GM12878 (cell line): ENCODE data around the gene NUDCD3. TPM values are rescaled to one million over a fixed set of nuclear protein-coding genes. Genes with fewer than 3 reads are reported as not detected.

Source experiments
- ATAC-seq: fragments of 200-7000 bp; cut with Tn5 transposase; 3 replicates; pipeline ENCODE4 v1.9.1; 2020; ENCODE audit warnings: mild to moderate bottlenecking, moderate library complexity
- BruUV-seq: library from RNA; stranded (reverse); fragments of 400-500 nt; replicated peaks from 2 replicates; lab custom pipeline; 2021; lab: Mats Ljungman, UMichigan
- CTCF ChIA-PET: fragments of 300-600 bp; sonication (Branson Sonifier 250); formaldehyde crosslinking; extraction: SDS; loops from one replicate; lab custom pipeline; 2021; ENCODE audit warnings: inconsistent platforms; lab: Yijun Ruan, JAX
- POLR2A ChIA-PET: fragments of 350-600 bp; formaldehyde crosslinking; extraction: SDS; loops from one replicate; lab custom pipeline; 2021; ENCODE audit warnings: inconsistent platforms; lab: Charles Lee
- RAD21 ChIA-PET: fragments of 300-600 bp; sonication (Branson Sonifier 250); formaldehyde crosslinking; loops from one replicate; lab custom pipeline; 2023; ENCODE audit warnings: antibody characterized with exemption; ENCODE audit not compliant: unreplicated experiment; lab: Charles Lee
- SMC1A ChIA-PET: fragments of 300-600 bp; sonication (Branson Sonifier 250); formaldehyde crosslinking; loops from one replicate; lab custom pipeline; 2023; ENCODE audit not compliant: unreplicated experiment, uncharacterized antibody; lab: Charles Lee
- DNase-seq: peaks from one replicate; pipeline ENCODE4 v3.0.0-alpha.2; 2011; ENCODE audit warnings: low read depth, low spot score
- FAIRE-seq: peaks from 3 replicates; lab custom pipeline; 2011; peaks lifted over from hg19 to GRCh38; lab: Jason Lieb, UNC
- H2AFZ ChIP-seq: 2 replicates; pipeline ENCODE4 v1.6.0; 2011; ENCODE audit warnings: low read depth, low read length, control low read depth; ENCODE audit not compliant: control insufficient read depth
- H3K27ac ChIP-seq: 2 replicates; pipeline ENCODE4 v1.5.1; 2011; ENCODE audit warnings: control low read depth; ENCODE audit not compliant: control insufficient read depth, insufficient read depth
- H3K27me3 ChIP-seq, 2 experiments: replicated peaks in 1 of 2; 2 replicates each; pipeline versions ENCODE4 v1.6.0 to v1.6.1; 2011; ENCODE audit warnings: low read length in 1 of 2; ENCODE audit not compliant: control insufficient read depth in 2 of 2, insufficient read depth in 2 of 2
- H3K36me3 ChIP-seq, 2 experiments: 2 replicates each; pipeline ENCODE4 v1.5.1; 2011; ENCODE audit warnings: low read length in 1 of 2; ENCODE audit not compliant: control insufficient read depth in 2 of 2, insufficient read depth in 2 of 2
- H3K4me1 ChIP-seq: 2 replicates; pipeline ENCODE4 v1.6.1; 2011; ENCODE audit warnings: mild to moderate bottlenecking, low read length, moderate library complexity, mixed read lengths; ENCODE audit not compliant: control insufficient read depth, insufficient read depth
- H3K4me2 ChIP-seq: 2 replicates; pipeline ENCODE4 v1.6.0; 2011; ENCODE audit warnings: control low read depth; ENCODE audit not compliant: control insufficient read depth, insufficient read depth
- H3K4me3 ChIP-seq: fragments of 200-600 bp; sonication (generic); 2 replicates; pipeline ENCODE4 v1.5.1; 2016
- H3K79me2 ChIP-seq: 2 replicates; pipeline ENCODE4 v1.6.0; 2011; ENCODE audit warnings: low read length; ENCODE audit not compliant: control insufficient read depth, insufficient read depth
- H3K9ac ChIP-seq: 2 replicates; pipeline ENCODE4 v1.8.0; 2011; ENCODE audit warnings: low read length, control low read depth, mixed read lengths; ENCODE audit not compliant: control insufficient read depth, insufficient read depth
- H3K9me3 ChIP-seq: replicated peaks from 3 replicates; pipeline ENCODE4 v1.5.1; 2011; ENCODE audit warnings: mild to moderate bottlenecking, low read length; ENCODE audit not compliant: control insufficient read depth, insufficient read depth
- H4K20me1 ChIP-seq: 2 replicates; pipeline ENCODE4 v1.6.0; 2011; ENCODE audit not compliant: control insufficient read depth, insufficient read depth
- CHD2 ChIP-seq: IDR thresholded peaks from 2 replicates; pipeline ENCODE4 v1.6.1; 2011; ENCODE audit warnings: low read depth, low read length, improper control_type of control experiment, borderline replicate concordance
- FOS ChIP-seq: IDR thresholded peaks from 3 replicates; pipeline ENCODE4 v1.6.1; 2011; ENCODE audit warnings: borderline replicate concordance; ENCODE audit not compliant: insufficient read length; ENCODE audit errors: extremely low read depth
- IKZF1 ChIP-seq: fragments of 450-650 bp; conservative IDR thresholded peaks from 2 replicates; pipeline ENCODE4 v1.6.1; 2017; ENCODE audit warnings: antibody characterized with exemption, mild to moderate bottlenecking
- NFYA ChIP-seq: IDR thresholded peaks from 2 replicates; pipeline ENCODE4 v1.6.1; 2011; ENCODE audit warnings: low read depth, mild to moderate bottlenecking, low read length, improper control_type of control experiment, borderline replicate concordance
- SIX5 ChIP-seq: IDR thresholded peaks from 2 replicates; pipeline ENCODE4 v1.6.1; 2011; ENCODE audit warnings: mild to moderate bottlenecking, low read depth, low read length, moderate library complexity; ENCODE audit not compliant: severe bottlenecking
- YY1 ChIP-seq: IDR thresholded peaks from 2 replicates; pipeline ENCODE4 v1.6.1; 2011; ENCODE audit warnings: low read depth, mild to moderate bottlenecking, low read length
- ZNF24 ChIP-seq: fragments of 450-650 bp; IDR thresholded peaks from 2 replicates; pipeline ENCODE4 v1.6.1; 2017; ENCODE audit warnings: antibody characterized with exemption, mild to moderate bottlenecking
- WGBS: methylation state at CpG from one replicate; pipeline ENCODE4 v1.1.6; 2016; ENCODE audit warnings: low lambda C conversion rate; ENCODE audit not compliant: insufficient replicate concordance, insufficient coverage; ENCODE audit errors: missing lambda C conversion rate; 5-methylcytosine and 5-hydroxymethylcytosine counted together
- in situ Hi-C: fragments of 300-500 bp; cut with MboI; formaldehyde crosslinking; loops from 9 replicates; pipeline ENCODE4 v1.14.3; 2018; ENCODE audit warnings: mixed read lengths
- intact Hi-C: fragments of 100-400 bp; cut with micrococcal nuclease; formaldehyde crosslinking; loops from one replicate; pipeline ENCODE4 v1.14.2; 2022; ENCODE audit not compliant: unreplicated experiment
- polyA plus RNA-seq, 11 experiments: library from polyadenylated mRNA; depleted of rRNA in 4 of 11; unstranded in 6 of 11; stranded (reverse) in 5 of 11; fragments of >200 nt; fragmentation: Nextera tagmentation in 4 of 11; fragmentation: Illumina TruSeq in 1 of 11; extraction: Ambion mirVana in 4 of 11; extraction: Trizol in 1 of 11; gene quantifications; 1 replicate in 1 of 11; 2 replicates in 10 of 11; pipeline versions ENCODE4 v1.2.1 to v1.2.3, GENCODE V29; 2011 to 2016; ENCODE audit warnings: inconsistent platforms in 2 of 11, missing spikeins in 2 of 11, low read depth in 1 of 11
- total RNA-seq, 4 experiments: library from RNA; depleted of rRNA in 3 of 4; stranded (reverse); fragments of >200 nt in 3 of 4; fragmentation: Illumina TruSeq in 1 of 4; extraction: Trizol in 1 of 4; gene quantifications; 2 replicates each; pipeline versions ENCODE4 v1.2.1 to v1.2.3, GENCODE V29; 2013 to 2021
- TF ChIP-seq, protein P1 (sequence below): IDR thresholded peaks from 2 replicates; pipeline ENCODE4 v1.6.1; 2011; ENCODE audit warnings: borderline replicate concordance, low read depth, mild to moderate bottlenecking, moderate library complexity, low read length; ENCODE audit not compliant: insufficient read depth, poor library complexity, severe bottlenecking
- TF ChIP-seq, protein P2 (sequence below): fragments of 450-650 bp; IDR thresholded peaks from 2 replicates; pipeline ENCODE4 v1.6.1; 2017; ENCODE audit warnings: mild to moderate bottlenecking
- TF ChIP-seq, protein P3 (sequence below): fragments of 450-650 bp; formaldehyde crosslinking; IDR thresholded peaks from 2 replicates; pipeline ENCODE4 v1.5.0; 2022; ENCODE audit warnings: mild to moderate bottlenecking, missing genetic modification characterization
- TF ChIP-seq, protein P4 (sequence below): IDR thresholded peaks from 2 replicates; pipeline ENCODE4 v1.6.1; 2011; ENCODE audit warnings: borderline replicate concordance, low read depth, mild to moderate bottlenecking, moderate library complexity, mixed read lengths, low read length; ENCODE audit not compliant: insufficient read depth; ENCODE audit errors: extremely low read length

NUDCD3 gene
- total and polyA plus RNA-seq, 10 of the 15 experiments (the other 5 are each of a cell fraction or from before 2014, with no cell fraction given) = 25.0 to 89.8 (median 46.4) TPM

DNA sequence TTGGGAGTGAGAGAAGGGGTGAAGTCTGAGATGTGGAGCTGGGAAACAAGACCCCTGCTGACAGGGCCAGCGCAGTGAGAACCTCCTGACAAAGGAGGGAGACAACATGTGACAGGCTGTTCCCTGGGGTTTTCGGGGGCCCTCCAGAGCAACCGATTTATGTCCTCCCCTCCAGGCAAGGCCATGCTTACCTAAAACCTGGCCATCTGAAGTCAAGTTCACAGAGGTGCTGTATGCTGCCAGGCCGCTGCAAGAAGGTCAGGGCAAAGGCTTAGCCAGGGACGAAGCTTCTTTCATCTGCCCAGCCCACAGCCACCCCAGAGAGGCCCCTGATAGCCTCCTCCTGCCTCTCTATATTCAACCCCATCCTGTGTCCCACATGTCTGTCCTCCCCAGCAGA, 30.1 kb upstream of the NUDCD3 start:
- POLR2A ChIA-PET = no interaction called here
- no peak for DNase-seq
- FAIRE-seq = no peak
- intact Hi-C loops = no loop called here
- Histone ChIP-seq H3K4me3 (no peak overlapping the region), H3K27ac (no peak overlapping the region), H3K9me3 (no peaks in the 10 kb centered on the region), H3K4me1 (no peaks in the 10 kb centered on the region), H3K27me3 (peaks cover 2 to 7% of the 10 kb centered on the region in 2 experiments), H3K4me2 (no peak overlapping the region), H4K20me1 (no peaks in the 10 kb centered on the region), H3K79me2 (no peaks in the 10 kb centered on the region), H3K9ac (no peak overlapping the region), H3K36me3 (no peaks in the 10 kb centered on the region), H2AFZ (no peak overlapping the region)
- SMC1A ChIA-PET = no interaction called here
- RAD21 ChIA-PET = no interaction called here
- BruUV-seq = no TSS peak
- in situ Hi-C loops = no loop called here
- CTCF ChIA-PET = interaction anchor here (0.9 to 1.8 kb wide), 3 partner anchors 7 to 17 kb away, joined by 3 to 7 read pairs (median 3); no protein-coding TSS in a partner anchor
- 45% methylated on average over 5 of the region's 5 CpGs for WGBS
- no peak for ATAC-seq
- no peak for TF ChIP-seq FOS
- TF ChIP-seq NFYA = no peak
- TF ChIP-seq IKZF1 = no peak
- no peak for TF ChIP-seq YY1
- TF ChIP-seq, protein P1, sequence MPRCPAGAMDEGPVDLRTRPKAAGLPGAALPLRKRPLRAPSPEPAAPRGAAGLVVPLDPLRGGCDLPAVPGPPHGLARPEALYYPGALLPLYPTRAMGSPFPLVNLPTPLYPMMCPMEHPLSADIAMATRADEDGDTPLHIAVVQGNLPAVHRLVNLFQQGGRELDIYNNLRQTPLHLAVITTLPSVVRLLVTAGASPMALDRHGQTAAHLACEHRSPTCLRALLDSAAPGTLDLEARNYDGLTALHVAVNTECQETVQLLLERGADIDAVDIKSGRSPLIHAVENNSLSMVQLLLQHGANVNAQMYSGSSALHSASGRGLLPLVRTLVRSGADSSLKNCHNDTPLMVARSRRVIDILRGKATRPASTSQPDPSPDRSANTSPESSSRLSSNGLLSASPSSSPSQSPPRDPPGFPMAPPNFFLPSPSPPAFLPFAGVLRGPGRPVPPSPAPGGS = no peak
- TF ChIP-seq SIX5 = no peak
- TF ChIP-seq, protein P2, sequence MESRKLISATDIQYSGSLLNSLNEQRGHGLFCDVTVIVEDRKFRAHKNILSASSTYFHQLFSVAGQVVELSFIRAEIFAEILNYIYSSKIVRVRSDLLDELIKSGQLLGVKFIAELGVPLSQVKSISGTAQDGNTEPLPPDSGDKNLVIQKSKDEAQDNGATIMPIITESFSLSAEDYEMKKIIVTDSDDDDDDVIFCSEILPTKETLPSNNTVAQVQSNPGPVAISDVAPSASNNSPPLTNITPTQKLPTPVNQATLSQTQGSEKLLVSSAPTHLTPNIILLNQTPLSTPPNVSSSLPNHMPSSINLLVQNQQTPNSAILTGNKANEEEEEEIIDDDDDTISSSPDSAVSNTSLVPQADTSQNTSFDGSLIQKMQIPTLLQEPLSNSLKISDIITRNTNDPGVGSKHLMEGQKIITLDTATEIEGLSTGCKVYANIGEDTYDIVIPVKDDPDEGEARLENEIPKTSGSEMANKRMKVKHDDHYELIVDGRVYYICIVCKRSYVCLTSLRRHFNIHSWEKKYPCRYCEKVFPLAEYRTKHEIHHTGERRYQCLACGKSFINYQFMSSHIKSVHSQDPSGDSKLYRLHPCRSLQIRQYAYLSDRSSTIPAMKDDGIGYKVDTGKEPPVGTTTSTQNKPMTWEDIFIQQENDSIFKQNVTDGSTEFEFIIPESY = no peak
- TF ChIP-seq ZNF24 = no peak
- TF ChIP-seq, protein P3, sequence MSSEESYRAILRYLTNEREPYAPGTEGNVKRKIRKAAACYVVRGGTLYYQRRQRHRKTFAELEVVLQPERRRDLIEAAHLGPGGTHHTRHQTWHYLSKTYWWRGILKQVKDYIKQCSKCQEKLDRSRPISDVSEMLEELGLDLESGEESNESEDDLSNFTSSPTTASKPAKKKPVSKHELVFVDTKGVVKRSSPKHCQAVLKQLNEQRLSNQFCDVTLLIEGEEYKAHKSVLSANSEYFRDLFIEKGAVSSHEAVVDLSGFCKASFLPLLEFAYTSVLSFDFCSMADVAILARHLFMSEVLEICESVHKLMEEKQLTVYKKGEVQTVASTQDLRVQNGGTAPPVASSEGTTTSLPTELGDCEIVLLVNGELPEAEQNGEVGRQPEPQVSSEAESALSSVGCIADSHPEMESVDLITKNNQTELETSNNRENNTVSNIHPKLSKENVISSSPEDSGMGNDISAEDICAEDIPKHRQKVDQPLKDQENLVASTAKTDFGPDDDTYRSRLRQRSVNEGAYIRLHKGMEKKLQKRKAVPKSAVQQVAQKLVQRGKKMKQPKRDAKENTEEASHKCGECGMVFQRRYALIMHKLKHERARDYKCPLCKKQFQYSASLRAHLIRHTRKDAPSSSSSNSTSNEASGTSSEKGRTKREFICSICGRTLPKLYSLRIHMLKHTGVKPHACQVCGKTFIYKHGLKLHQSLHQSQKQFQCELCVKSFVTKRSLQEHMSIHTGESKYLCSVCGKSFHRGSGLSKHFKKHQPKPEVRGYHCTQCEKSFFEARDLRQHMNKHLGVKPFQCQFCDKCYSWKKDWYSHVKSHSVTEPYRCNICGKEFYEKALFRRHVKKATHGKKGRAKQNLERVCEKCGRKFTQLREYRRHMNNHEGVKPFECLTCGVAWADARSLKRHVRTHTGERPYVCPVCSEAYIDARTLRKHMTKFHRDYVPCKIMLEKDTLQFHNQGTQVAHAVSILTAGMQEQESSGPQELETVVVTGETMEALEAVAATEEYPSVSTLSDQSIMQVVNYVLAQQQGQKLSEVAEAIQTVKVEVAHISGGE (CRISPR knock-in tag) = no peak
- TF ChIP-seq, protein P4, sequence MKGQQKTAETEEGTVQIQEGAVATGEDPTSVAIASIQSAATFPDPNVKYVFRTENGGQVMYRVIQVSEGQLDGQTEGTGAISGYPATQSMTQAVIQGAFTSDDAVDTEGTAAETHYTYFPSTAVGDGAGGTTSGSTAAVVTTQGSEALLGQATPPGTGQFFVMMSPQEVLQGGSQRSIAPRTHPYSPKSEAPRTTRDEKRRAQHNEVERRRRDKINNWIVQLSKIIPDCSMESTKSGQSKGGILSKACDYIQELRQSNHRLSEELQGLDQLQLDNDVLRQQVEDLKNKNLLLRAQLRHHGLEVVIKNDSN = no peak
- no peak for TF ChIP-seq CHD2
